Measurements from ENCODE around the gene PLXDC1. TPM values are rescaled to one million over a fixed set of nuclear protein-coding genes. Genes with fewer than 3 reads are reported as not detected.

Gene PLXDC1
- total and polyA plus RNA-seq, 2 experiments from 2014 or later, result 0.28 to 0.91 TPM

GRCh38 chr17:39028690-39029089 lies 122.7 kb downstream of the PLXDC1 start:
- Mint-ChIP-seq H3K27me3 (ENCODE audit: insufficient read depth, low read depth, poor library complexity) (peaks cover 26% of the 10 kb centered on the region), H3K36me3 (ENCODE audit: low read depth) (no peaks in the 10 kb centered on the region), H3K27ac (no peak overlapping the region), H3K4me1 (peaks cover 3% of the 10 kb centered on the region; the same call in 2 of the 3 replicates), H3K4me3 (no peak overlapping the region), H3K9me3 (peaks cover 9% of the 10 kb centered on the region; the same call in 2 of the 3 replicates)
- no peaks in the 10 kb centered on the region for H3K9me2 ChIP-seq (ENCODE audit: insufficient read depth)
- H3K4me2 ChIP-seq, result no peak overlapping the region
- ATAC-seq (no peak), DNase-seq (ENCODE audit: low spot score) (no peak)
- H3F3A ChIP-seq (replicated peaks; ENCODE audit: low read depth), result no peaks in the 10 kb centered on the region
- no peaks in the 10 kb centered on the region for H4K20me1 ChIP-seq (replicated peaks; ENCODE audit: insufficient read depth)
- no peak overlapping the region for H2AFZ ChIP-seq
- peaks cover 10% of the 10 kb centered on the region; the same call in 1 of the 2 replicates for H3K27me3 ChIP-seq (ENCODE audit: insufficient read depth)
- H3K4me3 ChIP-seq, result no peak overlapping the region
- no peaks in the 10 kb centered on the region for H3K36me3 ChIP-seq (ENCODE audit: insufficient read depth)
- 0 out of 2 replicates have a peak, but pooled peaks cover 5% of the 10 kb centered on the region for H3K4me1 ChIP-seq (ENCODE audit: insufficient read depth)
- TF ChIP-seq CTCF (conservative IDR thresholded peaks at IDR 0.05; ENCODE audit: low read depth in 2 of 2) (peak in 1 of 2 experiments; percentile 21; a peak in 1 of 4 replicates), POLR2AphosphoS5 (IDR thresholded peaks at IDR 0.05; ENCODE audit: low read depth) (no peak)
- H3K27ac ChIP-seq (ENCODE audit: low read depth), result no peak overlapping the region
- no peaks in the 10 kb centered on the region for H3K79me2 ChIP-seq (replicated peaks; ENCODE audit: insufficient read depth)

GRCh38 chr17:39027455-39028035 lies 123.9 kb downstream of the PLXDC1 start:
- Histone ChIP-seq H3K4me3 (peak overlapping the region; percentile 64), H3K27me3 (ENCODE audit: insufficient read depth) (peaks cover 10% of the 10 kb centered on the region; the same call in 1 of the 2 replicates), H3K4me2 (peak overlapping the region; percentile 86), H4K20me1 (replicated peaks; ENCODE audit: insufficient read depth) (no peaks in the 10 kb centered on the region), H3K9me2 (ENCODE audit: insufficient read depth) (no peaks in the 10 kb centered on the region), H3K36me3 (ENCODE audit: insufficient read depth) (no peaks in the 10 kb centered on the region), H3K4me1 (ENCODE audit: insufficient read depth) (0 out of 2 replicates have a peak, but pooled peaks cover 5% of the 10 kb centered on the region), H2AFZ (peak overlapping the region; percentile 98), H3K27ac (ENCODE audit: low read depth) (no peak overlapping the region), H3F3A (replicated peaks; ENCODE audit: low read depth) (no peaks in the 10 kb centered on the region), H3K79me2 (replicated peaks; ENCODE audit: insufficient read depth) (no peaks in the 10 kb centered on the region)
- Mint-ChIP-seq H3K27ac (no peak overlapping the region), H3K36me3 (ENCODE audit: low read depth) (no peaks in the 10 kb centered on the region), H3K27me3 (ENCODE audit: insufficient read depth, low read depth, poor library complexity) (peaks cover 26% of the 10 kb centered on the region), H3K4me3 (peak overlapping the region; percentile 78), H3K4me1 (peaks cover 3% of the 10 kb centered on the region; the same call in 2 of the 3 replicates), H3K9me3 (peaks cover 9% of the 10 kb centered on the region; the same call in 2 of the 3 replicates)
- ATAC-seq (no peak; the same call in 2 of the 3 replicates), DNase-seq (ENCODE audit: low spot score) (no peak)
- TF ChIP-seq ZNF331 (CRISPR knock-in tag; IDR thresholded peaks at IDR 0.05; ENCODE audit: low read depth) (no peak), STAT1 (IDR thresholded peaks at IDR 0.05; ENCODE audit: unreplicated experiment) (no peak), JUNB (IDR thresholded peaks at IDR 0.05; ENCODE audit: unreplicated experiment) (no peak), NANOG (IDR thresholded peaks at IDR 0.05; ENCODE audit: borderline replicate concordance) (no peak), EZH2 (IDR thresholded peaks at IDR 0.05; ENCODE audit: low read depth, unreplicated experiment) (no peak), REST (IDR thresholded peaks at IDR 0.05; ENCODE audit: unreplicated experiment) (no peak), POLR2AphosphoS5 (IDR thresholded peaks at IDR 0.05; ENCODE audit: low read depth) (no peak), ETS1 (IDR thresholded peaks at IDR 0.05) (no peak), CREB1 (CRISPR knock-in tag; IDR thresholded peaks at IDR 0.05; ENCODE audit: low read depth) (no peak)
